Cardiac muscle cell (in vitro differentiated cells and primary cell): ENCODE data around the gene CX3CR1. TPM values are rescaled to one million over a fixed set of nuclear protein-coding genes. Genes with fewer than 3 reads are reported as not detected.
A peak's percentile ranks its signal among the peaks of the same experiment; 100 is the strongest.

Experiments
- DNase-seq, 2 donors: peaks; one replicate each; pipeline versions ENCODE4 v3.0.0 to v3.0.0-alpha.2; 2010 to 2017; ENCODE audit warnings: low read depth in 1 of 2, low spot score in 1 of 2
- H3K27ac ChIP-seq: fragments of 200-600 bp; sonication (generic); 2 replicates; pipeline ENCODE4 v1.5.1; 2016
- H3K27me3 ChIP-seq: fragments of 200-600 bp; sonication (generic); 2 replicates; pipeline ENCODE4 v1.6.0; 2016; ENCODE audit warnings: control low read depth
- H3K36me3 ChIP-seq: fragments of 200-600 bp; sonication (generic); 2 replicates; pipeline ENCODE4 v1.5.1; 2016; ENCODE audit warnings: control low read depth
- H3K4me1 ChIP-seq: fragments of 200-600 bp; sonication (generic); 2 replicates; pipeline ENCODE4 v1.8.1; 2017; ENCODE audit warnings: low read depth, mild to moderate bottlenecking, mixed run types
- H3K4me3 ChIP-seq: fragments of 200-600 bp; sonication (generic); 2 replicates; pipeline ENCODE4 v1.5.1; 2016; ENCODE audit warnings: mild to moderate bottlenecking
- H3K9me3 ChIP-seq: fragments of 200-600 bp; sonication (generic); 2 replicates; pipeline ENCODE4 v1.5.1; 2017; ENCODE audit warnings: low read depth, mild to moderate bottlenecking, control low read depth
- CTCF ChIP-seq: IDR thresholded peaks from 2 replicates; pipeline ENCODE4 v1.5.1; 2012; ENCODE audit warnings: low read depth, mild to moderate bottlenecking, low read length
- polyA plus RNA-seq: library from polyadenylated mRNA; unstranded; fragments of >200 nt; fragmentation: Nextera tagmentation; extraction: Ambion mirVana; gene quantifications from 2 replicates; pipeline ENCODE4 v1.2.1, GENCODE V29; 2016
- total RNA-seq: library from RNA; depleted of rRNA; stranded (reverse); fragments of >200 nt; gene quantifications from 2 replicates; pipeline ENCODE4 v1.2.3, GENCODE V29; 2016

CX3CR1 gene
- total and polyA plus RNA-seq, 2 experiments from 2014 or later: 0.48 to 2.6 TPM

GRCh38 chr3:39264053-39264452 lies 15.8 kb downstream of the CX3CR1 start:
- Histone ChIP-seq H3K27me3 (no peaks in the 10 kb centered on the region), H3K4me3 (no peak overlapping the region), H3K36me3 (no peaks in the 10 kb centered on the region), H3K4me1 (peaks cover 19% of the 10 kb centered on the region), H3K9me3 (no peaks in the 10 kb centered on the region), H3K27ac (no peak overlapping the region)
- TF ChIP-seq CTCF: no peak
- DNase-seq: no peak

- no peaks in the 10 kb centered on the region for H3K36me3 ChIP-seq
- no peaks in the 10 kb centered on the region for H3K27me3 ChIP-seq
- H3K27ac ChIP-seq: no peak overlapping the region
- H3K9me3 ChIP-seq: no peaks in the 10 kb centered on the region
- no peak for DNase-seq
- no peak for TF ChIP-seq CTCF
- H3K4me3 ChIP-seq: no peak overlapping the region
- peaks cover 16% of the 10 kb centered on the region for H3K4me1 ChIP-seq
Observed at GRCh38 chr3:39263576-39263975, 16.3 kb downstream of the CX3CR1 start.

GRCh38 chr3:39262846-39263245 lies 17.0 kb downstream of the CX3CR1 start:
- Histone ChIP-seq H3K4me1 (peaks cover 9% of the 10 kb centered on the region), H3K4me3 (no peak overlapping the region), H3K9me3 (no peaks in the 10 kb centered on the region), H3K36me3 (no peaks in the 10 kb centered on the region), H3K27me3 (no peaks in the 10 kb centered on the region), H3K27ac (no peak overlapping the region)
- no peak for DNase-seq
- no peak for TF ChIP-seq CTCF

- no peak overlapping the region for H3K27ac ChIP-seq
- H3K36me3 ChIP-seq: no peaks in the 10 kb centered on the region
- no peak overlapping the region for H3K4me3 ChIP-seq
- no peak for TF ChIP-seq CTCF
- DNase-seq: no peak
- peaks cover 7% of the 10 kb centered on the region for H3K4me1 ChIP-seq
- H3K27me3 ChIP-seq: no peaks in the 10 kb centered on the region
- H3K9me3 ChIP-seq: no peaks in the 10 kb centered on the region
Observed at GRCh38 chr3:39261726-39262125, 18.1 kb downstream of the CX3CR1 start.

- TF ChIP-seq CTCF: peak; percentile 43
- Histone ChIP-seq H3K27ac (no peak overlapping the region), H3K4me1 (peaks cover 7% of the 10 kb centered on the region), H3K36me3 (no peaks in the 10 kb centered on the region), H3K4me3 (no peak overlapping the region), H3K9me3 (no peaks in the 10 kb centered on the region), H3K27me3 (no peaks in the 10 kb centered on the region)
- DNase-seq: peak; percentile 68 to 94
Observed at GRCh38 chr3:39260957-39261356, 18.9 kb downstream of the CX3CR1 start.

- Histone ChIP-seq H3K9me3 (no peaks in the 10 kb centered on the region), H3K27ac (no peak overlapping the region), H3K4me1 (peaks cover 10% of the 10 kb centered on the region), H3K36me3 (no peaks in the 10 kb centered on the region), H3K4me3 (no peak overlapping the region), H3K27me3 (no peaks in the 10 kb centered on the region)
- no peak for DNase-seq
- no peak for TF ChIP-seq CTCF
Observed at GRCh38 chr3:39260318-39260717, 19.5 kb downstream of the CX3CR1 start.
